GM19328 (cell line): Measurements from ENCODE around the gene PAK1.

Experiments used
- ATAC-seq: cut with Tn5 transposase; IDR thresholded peaks from one replicate; pipeline ENCODE4 v1.9.1; 2021; ENCODE audit warnings: mild to moderate bottlenecking, moderate library complexity; ENCODE audit not compliant: unreplicated experiment

PAK1 gene

GRCh38 chr11:77375107-77375506 lies 98.8 kb downstream of the PAK1 start:
- no peak for ATAC-seq

- no peak for ATAC-seq
Observed at GRCh38 chr11:77374611-77375031, 99.3 kb downstream of the PAK1 start.

- no peak for ATAC-seq
Observed at GRCh38 chr11:77374108-77374507, 99.8 kb downstream of the PAK1 start.

GRCh38 chr11:77372726-77373125 lies 101.2 kb downstream of the PAK1 start:
- no peak for ATAC-seq

GRCh38 chr11:77371646-77372045 lies 102.2 kb downstream of the PAK1 start:
- ATAC-seq, result no peak

- ATAC-seq, result no peak
Observed at GRCh38 chr11:77370217-77370616, 103.7 kb downstream of the PAK1 start.

GRCh38 chr11:77361184-77361583 lies 112.7 kb downstream of the PAK1 start:
- ATAC-seq, result no peak

- no peak for ATAC-seq
Observed at GRCh38 chr11:77359481-77359880, 114.4 kb downstream of the PAK1 start.

GRCh38 chr11:77353131-77353530 lies 120.8 kb downstream of the PAK1 start:
- no peak for ATAC-seq

GRCh38 chr11:77351281-77351886 lies 122.5 kb downstream of the PAK1 start:
- no peak for ATAC-seq

- no peak for ATAC-seq
Observed at GRCh38 chr11:77347948-77348347, 125.9 kb downstream of the PAK1 start.

GRCh38 chr11:77346906-77347603 lies 126.8 kb downstream of the PAK1 start:
- ATAC-seq, result no peak

GRCh38 chr11:77345621-77346020 lies 128.3 kb downstream of the PAK1 start:
- ATAC-seq, result no peak

- no peak for ATAC-seq
Observed at GRCh38 chr11:77340501-77340900, 133.4 kb downstream of the PAK1 start.

- no peak for ATAC-seq
Observed at GRCh38 chr11:77332259-77332658, 141.6 kb downstream of the PAK1 start.

GRCh38 chr11:77325159-77325558 lies 148.7 kb downstream of the PAK1 start:
- ATAC-seq, result no peak

GRCh38 chr11:77324508-77324907 lies 149.4 kb downstream of the PAK1 start:
- no peak for ATAC-seq

- no peak for ATAC-seq
Observed at GRCh38 chr11:77322926-77323590, 150.8 kb downstream of the PAK1 start.

GRCh38 chr11:77322506-77322905 lies 151.4 kb downstream of the PAK1 start:
- no peak for ATAC-seq

GRCh38 chr11:77320351-77320750 lies 153.5 kb downstream of the PAK1 start:
- ATAC-seq, result no peak

GRCh38 chr11:77318600-77318999 lies 155.3 kb downstream of the PAK1 start:
- no peak for ATAC-seq

- no peak for ATAC-seq
Observed at GRCh38 chr11:77316733-77317342, 157.1 kb downstream of the PAK1 start.
